SK-N-SH (cell line): ENCODE results near the gene ENTR1. TPM values are rescaled to one million over a fixed set of nuclear protein-coding genes. Genes with fewer than 3 reads are reported as not detected.

Source experiments
- CTCF ChIA-PET: fragments of 300-600, 350-600 bp; formaldehyde crosslinking; extraction: SDS; loops from one replicate; lab custom pipeline; 2021; lab: Yijun Ruan, JAX
- POLR2A ChIA-PET: fragments of 350-600 bp; sonication (Branson Sonifier 250); formaldehyde crosslinking; extraction: SDS; loops from one replicate; lab custom pipeline; 2020; ENCODE audit warnings: antibody characterized with exemption, inconsistent platforms; lab: Yijun Ruan, JAX
- DNase-seq: peaks from one replicate; pipeline ENCODE4 v3.0.0; 2012
- H2AFZ ChIP-seq: fragments of 200-600 bp; sonication (generic); 2 replicates; pipeline ENCODE4 v1.8.1; 2016; ENCODE audit warnings: antibody characterized with exemption, mild to moderate bottlenecking, low read depth
- H3F3A ChIP-seq: fragments of 200-600 bp; sonication (generic); replicated peaks from 2 replicates; pipeline ENCODE3; 2016; ENCODE audit warnings: antibody characterized with exemption, mild to moderate bottlenecking; ENCODE audit not compliant: insufficient read depth
- H3K27ac ChIP-seq, 2 experiments: fragments of 200-500 bp in 1 of 2; fragments of 200-600 bp in 1 of 2; sonication (Bioruptor generic) in 1 of 2; sonication (generic), shearing (Covaris generic) in 1 of 2; 2 replicates each; pipeline versions ENCODE4 v1.5.1 to v1.6.1; 2014 to 2016; ENCODE audit warnings: low read depth in 2 of 2, inconsistent platforms in 1 of 2, low read length in 1 of 2, mild to moderate bottlenecking in 1 of 2, mixed read lengths in 1 of 2
- H3K27me3 ChIP-seq: fragments of 200-600 bp; sonication (generic), shearing (Covaris generic); 2 replicates; pipeline ENCODE4 v1.6.1; 2016; ENCODE audit warnings: mixed run types; ENCODE audit not compliant: insufficient read depth
- H3K36me3 ChIP-seq, 2 experiments: fragments of 200-500 bp in 1 of 2; fragments of 200-600 bp in 1 of 2; sonication (Bioruptor generic) in 1 of 2; sonication (generic) in 1 of 2; replicated peaks in 1 of 2; 2 replicates each; pipeline versions ENCODE3 to v1.5.1; 2014 to 2016; ENCODE audit warnings: low read length in 1 of 2, mild to moderate bottlenecking in 1 of 2; ENCODE audit not compliant: insufficient read depth in 2 of 2, control insufficient read depth in 1 of 2
- H3K4me1 ChIP-seq, 2 experiments: fragments of 200-500 bp in 1 of 2; fragments of 200-600 bp in 1 of 2; sonication (Bioruptor generic) in 1 of 2; sonication (generic), shearing (Covaris generic) in 1 of 2; 2 replicates each; pipeline versions ENCODE4 v1.5.1 to v1.6.1; 2014 to 2016; ENCODE audit warnings: low read depth in 1 of 2, low read length in 1 of 2, mixed run types in 1 of 2; ENCODE audit not compliant: insufficient read depth in 2 of 2, control insufficient read depth in 1 of 2
- H3K4me2 ChIP-seq: fragments of 200-600 bp; sonication (generic), shearing (Covaris generic); 2 replicates; pipeline ENCODE4 v1.6.1; 2017; ENCODE audit warnings: mixed run types
- H3K4me3 ChIP-seq, 2 experiments: fragments of 200-500 bp in 1 of 2; fragments of 200-600 bp in 1 of 2; sonication (Bioruptor generic) in 1 of 2; sonication (generic), shearing (Covaris generic) in 1 of 2; 2 replicates each; pipeline versions ENCODE4 v1.5.1 to v1.8.1; 2014 to 2016; ENCODE audit warnings: low read depth in 2 of 2, inconsistent platforms in 1 of 2, low read length in 1 of 2, mild to moderate bottlenecking in 1 of 2, mixed read lengths in 1 of 2, moderate library complexity in 1 of 2
- H3K79me2 ChIP-seq: fragments of 200-600 bp; sonication (generic); 2 replicates; pipeline ENCODE4 v1.8.1; 2017; ENCODE audit warnings: mild to moderate bottlenecking; ENCODE audit not compliant: insufficient read depth
- H3K9ac ChIP-seq: fragments of 200-600 bp; sonication (generic); 2 replicates; pipeline ENCODE4 v1.6.1; 2017; ENCODE audit warnings: mixed run types
- H3K9me2 ChIP-seq: fragments of 200-600 bp; sonication (generic); 2 replicates; pipeline ENCODE4 v1.6.1; 2017; ENCODE audit warnings: mixed run types
- H3K9me3 ChIP-seq: fragments of 200-600 bp; sonication (generic); 2 replicates; pipeline ENCODE4 v1.6.1; 2017; ENCODE audit warnings: mixed run types, mild to moderate bottlenecking, moderate library complexity
- H4K20me1 ChIP-seq: fragments of 200-600 bp; sonication (generic); 2 replicates; pipeline ENCODE4 v1.6.1; 2017; ENCODE audit warnings: mild to moderate bottlenecking, mixed run types; ENCODE audit not compliant: insufficient read depth
- CHD2 ChIP-seq: fragments of 150-350 bp; IDR thresholded peaks from 2 replicates; pipeline ENCODE4 v1.6.1; 2018; ENCODE audit warnings: low read length; ENCODE audit not compliant: partially characterized antibody
- POLR2AphosphoS5 ChIP-seq: IDR thresholded peaks from 2 replicates; pipeline ENCODE4 v1.6.1; 2012; ENCODE audit warnings: low read depth, low read length
- RCOR1 ChIP-seq: fragments of 150-350 bp; IDR thresholded peaks from 2 replicates; pipeline ENCODE4 v1.6.1; 2017; ENCODE audit warnings: antibody characterized with exemption, low read length
- SMC3 ChIP-seq: IDR thresholded peaks from 2 replicates; pipeline ENCODE4 v1.6.1; 2012; ENCODE audit warnings: low read depth, low read length, improper control_type of control experiment
- TCF12 ChIP-seq: IDR thresholded peaks from 2 replicates; pipeline ENCODE4 v1.4.0; 2012
- YY1 ChIP-seq: IDR thresholded peaks from 2 replicates; pipeline ENCODE4 v1.4.0; 2012; ENCODE audit warnings: low read depth, mild to moderate bottlenecking
- WGBS: methylation state at CpG from one replicate; pipeline ENCODE4 v1.1.6; 2017; ENCODE audit warnings: low lambda C conversion rate; 5-methylcytosine and 5-hydroxymethylcytosine counted together
- polyA plus RNA-seq, 3 experiments: library from polyadenylated mRNA; depleted of rRNA; stranded (reverse); fragments of >200 nt; gene quantifications; 2 replicates each; pipeline ENCODE4 v1.2.3, GENCODE V29; 2012
- TF ChIP-seq, protein P1 (sequence below): IDR thresholded peaks from 2 replicates; pipeline ENCODE4 v1.4.0; 2012; ENCODE audit warnings: low read depth
- TF ChIP-seq, protein P2 (sequence below): IDR thresholded peaks from 2 replicates; pipeline ENCODE4 v1.4.0; 2012; ENCODE audit warnings: low read depth, borderline replicate concordance
- TF ChIP-seq, protein P3 (sequence below): fragments of 200-600 bp; sonication (generic); IDR thresholded peaks from 2 replicates; pipeline ENCODE4 v1.6.1; 2017; ENCODE audit warnings: antibody characterized with exemption, mild to moderate bottlenecking, moderate library complexity
- TF ChIP-seq, protein P4 (sequence below): IDR thresholded peaks from 2 replicates; pipeline ENCODE4 v1.6.1; 2012; ENCODE audit warnings: mild to moderate bottlenecking, low read depth, low read length, moderate library complexity

ENTR1 gene
- polyA plus RNA-seq, 1 of the 3 experiments (the other 2 are of a cell fraction), result 71.3 TPM

DNA sequence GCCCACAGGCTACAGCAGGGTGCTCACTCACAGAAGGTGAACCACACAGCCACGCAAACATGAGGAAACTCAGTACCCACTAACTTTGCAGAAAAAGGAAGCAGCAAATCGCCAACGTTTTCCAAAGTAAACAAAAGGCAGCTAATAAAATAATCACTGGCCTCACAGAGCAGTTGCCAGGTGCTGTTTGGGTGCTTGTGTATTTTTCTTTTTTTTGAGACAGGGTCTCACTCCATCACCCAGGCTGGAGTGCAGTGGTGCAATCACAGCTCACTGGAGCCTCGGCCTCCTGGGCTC is 14.2 kb downstream of the ENTR1 start:
- no peaks in the 10 kb centered on the region for H3K27me3 ChIP-seq
- no peak for DNase-seq
- POLR2A ChIA-PET, result interaction anchor here (0.8 to 4.0 kb wide), 2 partner anchors 22 to 69 kb away, joined by 3 to 21 read pairs; partner anchors contain the start of genes CARD9 and GPSM1
- H2AFZ ChIP-seq, result no peak overlapping the region
- peaks cover 5% of the 10 kb centered on the region; the same call in 1 of the 2 replicates for H4K20me1 ChIP-seq
- TF ChIP-seq POLR2AphosphoS5 (no peak), RCOR1 (no peak), YY1 (no peak), TCF12 (no peak), CHD2 (no peak)
- H3K4me2 ChIP-seq, result no peak overlapping the region
- CTCF ChIA-PET, result interaction anchor here (0.8 to 6.8 kb wide), 6 partner anchors 12 to 83 kb away, joined by 3 to 42 read pairs (median 4); partner anchors contain the start of genes DNLZ, ENTR1 and PMPCA
- H3K9ac ChIP-seq, result no peak overlapping the region
- peaks cover 40% of the 10 kb centered on the region for H3K79me2 ChIP-seq
- WGBS, result 90% methylated on average over 4 of the region's 4 CpGs
- no peaks in the 10 kb centered on the region for H3K9me3 ChIP-seq
- no peaks in the 10 kb centered on the region for H3K9me2 ChIP-seq
- no peak overlapping the region for H3K4me3 ChIP-seq
- H3K27ac ChIP-seq, result no peak overlapping the region
- peaks cover 3 to 19% of the 10 kb centered on the region in 2 experiments; a peak in 2 of 4 replicates for H3K4me1 ChIP-seq
- peaks cover 30 to 72% of the 10 kb centered on the region in 2 experiments for H3K36me3 ChIP-seq
- H3F3A ChIP-seq, result peaks cover 6% of the 10 kb centered on the region

DNA sequence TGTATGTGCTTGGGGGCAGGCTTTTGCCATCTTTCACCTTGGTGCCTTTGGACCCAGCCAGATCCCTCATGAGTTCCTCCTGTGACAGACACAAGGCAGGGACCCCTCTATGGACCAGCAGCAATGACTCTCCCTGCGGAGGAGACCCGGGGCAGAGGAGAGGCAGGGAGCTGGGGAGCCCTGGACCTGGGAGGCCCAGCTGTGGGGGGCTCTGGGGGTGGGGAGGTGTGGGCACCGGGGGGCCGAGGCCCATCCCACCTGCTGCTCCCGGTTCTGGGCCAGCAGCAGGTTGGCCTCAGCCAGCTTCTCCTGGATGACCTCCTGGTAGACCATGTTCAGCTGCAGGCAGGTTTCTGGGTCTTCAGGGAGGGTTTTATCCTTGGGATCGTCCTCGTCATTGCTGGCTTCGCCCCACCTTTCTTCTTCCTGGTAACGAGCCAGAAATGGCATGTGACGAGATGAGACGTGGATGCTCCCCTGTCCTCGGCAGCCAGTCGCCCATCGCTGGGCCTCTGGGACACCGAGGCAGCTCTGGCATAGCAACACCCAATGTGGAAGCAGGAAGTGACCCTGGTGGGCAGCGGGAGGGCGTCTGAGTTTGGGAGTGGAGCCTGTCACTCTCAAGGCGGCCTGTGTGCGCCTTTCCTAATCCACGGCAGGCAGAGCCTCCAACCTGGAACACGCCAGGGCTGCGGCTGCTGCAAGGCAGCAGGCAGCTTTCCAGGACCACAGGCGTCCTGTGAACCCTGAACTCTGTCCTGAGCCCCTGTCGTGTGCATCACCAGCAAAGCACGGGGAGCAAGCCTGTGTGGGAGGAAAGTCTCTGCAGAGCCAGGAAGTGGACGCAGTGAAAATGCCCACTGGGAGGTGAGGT is 14.8 kb downstream of the ENTR1 start:
- Histone ChIP-seq H3K79me2 (peaks cover 41% of the 10 kb centered on the region), H3K27ac (no peak overlapping the region), H3K4me1 (peaks cover 3 to 17% of the 10 kb centered on the region in 2 experiments; a peak in 2 of 4 replicates), H4K20me1 (peaks cover 5% of the 10 kb centered on the region; the same call in 1 of the 2 replicates), H3K9me3 (no peaks in the 10 kb centered on the region), H3K9me2 (no peaks in the 10 kb centered on the region), H3K36me3 (peaks cover 34 to 73% of the 10 kb centered on the region in 2 experiments), H3K4me3 (no peak overlapping the region), H3K27me3 (no peaks in the 10 kb centered on the region), H3K9ac (no peak overlapping the region), H3K4me2 (no peak overlapping the region), H2AFZ (no peak overlapping the region), H3F3A (peaks cover 1% of the 10 kb centered on the region)
- 97% methylated on average over 21 of the region's 26 CpGs for WGBS
- ChIA-PET CTCF (interaction anchor here (0.8 to 6.8 kb wide), 5 partner anchors 15 to 83 kb away, joined by 3 to 42 read pairs (median 4); partner anchors contain the start of genes DNLZ, ENTR1 and PMPCA), POLR2A (interaction anchor here (0.8 to 4.0 kb wide), 2 partner anchors 21 to 68 kb away, joined by 3 to 21 read pairs; partner anchors contain the start of genes CARD9 and GPSM1)
- DNase-seq, result no peak
- TF ChIP-seq SMC3, result no peak
- TF ChIP-seq, protein P1, sequence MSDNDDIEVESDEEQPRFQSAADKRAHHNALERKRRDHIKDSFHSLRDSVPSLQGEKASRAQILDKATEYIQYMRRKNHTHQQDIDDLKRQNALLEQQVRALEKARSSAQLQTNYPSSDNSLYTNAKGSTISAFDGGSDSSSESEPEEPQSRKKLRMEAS, result no peak
- TF ChIP-seq, protein P2, sequence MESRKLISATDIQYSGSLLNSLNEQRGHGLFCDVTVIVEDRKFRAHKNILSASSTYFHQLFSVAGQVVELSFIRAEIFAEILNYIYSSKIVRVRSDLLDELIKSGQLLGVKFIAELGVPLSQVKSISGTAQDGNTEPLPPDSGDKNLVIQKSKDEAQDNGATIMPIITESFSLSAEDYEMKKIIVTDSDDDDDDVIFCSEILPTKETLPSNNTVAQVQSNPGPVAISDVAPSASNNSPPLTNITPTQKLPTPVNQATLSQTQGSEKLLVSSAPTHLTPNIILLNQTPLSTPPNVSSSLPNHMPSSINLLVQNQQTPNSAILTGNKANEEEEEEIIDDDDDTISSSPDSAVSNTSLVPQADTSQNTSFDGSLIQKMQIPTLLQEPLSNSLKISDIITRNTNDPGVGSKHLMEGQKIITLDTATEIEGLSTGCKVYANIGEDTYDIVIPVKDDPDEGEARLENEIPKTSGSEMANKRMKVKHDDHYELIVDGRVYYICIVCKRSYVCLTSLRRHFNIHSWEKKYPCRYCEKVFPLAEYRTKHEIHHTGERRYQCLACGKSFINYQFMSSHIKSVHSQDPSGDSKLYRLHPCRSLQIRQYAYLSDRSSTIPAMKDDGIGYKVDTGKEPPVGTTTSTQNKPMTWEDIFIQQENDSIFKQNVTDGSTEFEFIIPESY, result no peak
- TF ChIP-seq, protein P3, sequence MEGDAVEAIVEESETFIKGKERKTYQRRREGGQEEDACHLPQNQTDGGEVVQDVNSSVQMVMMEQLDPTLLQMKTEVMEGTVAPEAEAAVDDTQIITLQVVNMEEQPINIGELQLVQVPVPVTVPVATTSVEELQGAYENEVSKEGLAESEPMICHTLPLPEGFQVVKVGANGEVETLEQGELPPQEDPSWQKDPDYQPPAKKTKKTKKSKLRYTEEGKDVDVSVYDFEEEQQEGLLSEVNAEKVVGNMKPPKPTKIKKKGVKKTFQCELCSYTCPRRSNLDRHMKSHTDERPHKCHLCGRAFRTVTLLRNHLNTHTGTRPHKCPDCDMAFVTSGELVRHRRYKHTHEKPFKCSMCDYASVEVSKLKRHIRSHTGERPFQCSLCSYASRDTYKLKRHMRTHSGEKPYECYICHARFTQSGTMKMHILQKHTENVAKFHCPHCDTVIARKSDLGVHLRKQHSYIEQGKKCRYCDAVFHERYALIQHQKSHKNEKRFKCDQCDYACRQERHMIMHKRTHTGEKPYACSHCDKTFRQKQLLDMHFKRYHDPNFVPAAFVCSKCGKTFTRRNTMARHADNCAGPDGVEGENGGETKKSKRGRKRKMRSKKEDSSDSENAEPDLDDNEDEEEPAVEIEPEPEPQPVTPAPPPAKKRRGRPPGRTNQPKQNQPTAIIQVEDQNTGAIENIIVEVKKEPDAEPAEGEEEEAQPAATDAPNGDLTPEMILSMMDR, result no peak
- TF ChIP-seq, protein P4, sequence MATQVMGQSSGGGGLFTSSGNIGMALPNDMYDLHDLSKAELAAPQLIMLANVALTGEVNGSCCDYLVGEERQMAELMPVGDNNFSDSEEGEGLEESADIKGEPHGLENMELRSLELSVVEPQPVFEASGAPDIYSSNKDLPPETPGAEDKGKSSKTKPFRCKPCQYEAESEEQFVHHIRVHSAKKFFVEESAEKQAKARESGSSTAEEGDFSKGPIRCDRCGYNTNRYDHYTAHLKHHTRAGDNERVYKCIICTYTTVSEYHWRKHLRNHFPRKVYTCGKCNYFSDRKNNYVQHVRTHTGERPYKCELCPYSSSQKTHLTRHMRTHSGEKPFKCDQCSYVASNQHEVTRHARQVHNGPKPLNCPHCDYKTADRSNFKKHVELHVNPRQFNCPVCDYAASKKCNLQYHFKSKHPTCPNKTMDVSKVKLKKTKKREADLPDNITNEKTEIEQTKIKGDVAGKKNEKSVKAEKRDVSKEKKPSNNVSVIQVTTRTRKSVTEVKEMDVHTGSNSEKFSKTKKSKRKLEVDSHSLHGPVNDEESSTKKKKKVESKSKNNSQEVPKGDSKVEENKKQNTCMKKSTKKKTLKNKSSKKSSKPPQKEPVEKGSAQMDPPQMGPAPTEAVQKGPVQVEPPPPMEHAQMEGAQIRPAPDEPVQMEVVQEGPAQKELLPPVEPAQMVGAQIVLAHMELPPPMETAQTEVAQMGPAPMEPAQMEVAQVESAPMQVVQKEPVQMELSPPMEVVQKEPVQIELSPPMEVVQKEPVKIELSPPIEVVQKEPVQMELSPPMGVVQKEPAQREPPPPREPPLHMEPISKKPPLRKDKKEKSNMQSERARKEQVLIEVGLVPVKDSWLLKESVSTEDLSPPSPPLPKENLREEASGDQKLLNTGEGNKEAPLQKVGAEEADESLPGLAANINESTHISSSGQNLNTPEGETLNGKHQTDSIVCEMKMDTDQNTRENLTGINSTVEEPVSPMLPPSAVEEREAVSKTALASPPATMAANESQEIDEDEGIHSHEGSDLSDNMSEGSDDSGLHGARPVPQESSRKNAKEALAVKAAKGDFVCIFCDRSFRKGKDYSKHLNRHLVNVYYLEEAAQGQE, result no peak
